Measurements from ENCODE around the gene TSKU. TPM values are rescaled to one million over a fixed set of nuclear protein-coding genes. Genes with fewer than 3 reads are reported as not detected.
"Not testable (repeated sequence)": the region's sequence is repeated elsewhere in the genome, so short reads cannot be mapped to it uniquely, and the experiment has no call there.

Gene TSKU
- total RNA-seq, 2 donors from 2014 or later, result 32.7 to 51.7 TPM

GRCh38 chr11:76811259-76811658 is 28.1 kb downstream of the TSKU start:
- ATAC-seq, result no peak
- no peaks in the 10 kb centered on the region for H3K36me3 ChIP-seq (replicated peaks in 1 of 2; ENCODE audit: insufficient read depth in 1 of 2, low read depth in 2 of 2)
- 89 to 91% methylated on average over 4 of the region's 4 CpGs for whole genome bisulfite sequencing, 2 donors
- no peak overlapping the region for H3K4me3 ChIP-seq
- H3K4me1 ChIP-seq, result peaks cover 7% of the 10 kb centered on the region
- no peaks in the 10 kb centered on the region for H3K27me3 ChIP-seq
- H3K27ac ChIP-seq, result no peak overlapping the region
- no peaks in the 10 kb centered on the region for H3K9me3 ChIP-seq
- no peak for DNase-seq
- TF ChIP-seq CTCF (IDR thresholded peaks at IDR 0.05), result no peak
- intact Hi-C loops (cut with DNase I), result loop anchor here (5.0 kb wide), 1 partner anchor 111 kb away; no protein-coding TSS in a partner anchor

- ATAC-seq (no peak), DNase-seq (no peak)
- Histone ChIP-seq H3K4me3 (no peak overlapping the region), H3K27me3 (no peaks in the 10 kb centered on the region), H3K9me3 (no peaks in the 10 kb centered on the region), H3K4me1 (no peaks in the 10 kb centered on the region), H3K27ac (no peak overlapping the region), H3K36me3 (replicated peaks in 1 of 2; ENCODE audit: insufficient read depth in 1 of 2, low read depth in 2 of 2) (no peaks in the 10 kb centered on the region)
- WGBS, 2 donors, result 71 to 88% methylated on average over 2 of the region's 2 CpGs
- TF ChIP-seq POLR2A (IDR thresholded peaks at IDR 0.05) (no peak), CTCF (IDR thresholded peaks at IDR 0.05) (no peak)
- intact Hi-C loops (cut with DNase I), result loop anchor here (5.0 kb wide), 1 partner anchor 108 kb away; no protein-coding TSS in a partner anchor
Measured at GRCh38 chr11:76814414-76814813, 31.3 kb downstream of the TSKU start.

- H3K4me1 ChIP-seq; intact Hi-C loops (cut with DNase I); H3K9me3 ChIP-seq; DNase-seq; H3K4me3 ChIP-seq; ATAC-seq; H3K27ac ChIP-seq; H3K36me3 ChIP-seq (replicated peaks in 1 of 2; ENCODE audit: insufficient read depth in 1 of 2, low read depth in 2 of 2); H3K27me3 ChIP-seq: not testable (repeated sequence)
- WGBS, 2 donors, result 85 to 93% methylated on average over 7 of the region's 7 CpGs
Measured at GRCh38 chr11:76815678-76816077, 32.5 kb downstream of the TSKU start.

GRCh38 chr11:76820184-76820566 is 37.0 kb downstream of the TSKU start:
- intact Hi-C loops (cut with DNase I), result no loop called here
- H3K27ac ChIP-seq, result no peak overlapping the region
- no peaks in the 10 kb centered on the region for H3K36me3 ChIP-seq (replicated peaks in 1 of 2; ENCODE audit: insufficient read depth in 1 of 2, low read depth in 2 of 2)
- TF ChIP-seq POLR2A (IDR thresholded peaks at IDR 0.05) (no peak), CTCF (IDR thresholded peaks at IDR 0.05) (no peak)
- DNase-seq, result no peak
- WGBS, 2 donors, result 100% methylated on average over 1 of the region's 1 CpG
- no peaks in the 10 kb centered on the region for H3K9me3 ChIP-seq
- no peak for ATAC-seq
- no peaks in the 10 kb centered on the region for H3K4me1 ChIP-seq
- H3K4me3 ChIP-seq, result no peak overlapping the region
- H3K27me3 ChIP-seq, result no peaks in the 10 kb centered on the region

GRCh38 chr11:76821396-76821795 is 38.2 kb downstream of the TSKU start:
- DNase-seq; H3K4me3 ChIP-seq; ATAC-seq; H3K36me3 ChIP-seq (replicated peaks in 1 of 2; ENCODE audit: insufficient read depth in 1 of 2, low read depth in 2 of 2); H3K9me3 ChIP-seq; intact Hi-C loops (cut with DNase I); H3K4me1 ChIP-seq; H3K27ac ChIP-seq; H3K27me3 ChIP-seq: not testable (repeated sequence)
- WGBS, 2 donors, result 83 to 94% methylated on average over 3 to 28 of the region's 29 CpGs

- 81 to 94% methylated on average over 1 of the region's 1 CpG for whole genome bisulfite sequencing, 2 donors
- Histone ChIP-seq H3K27me3 (no peaks in the 10 kb centered on the region), H3K9me3 (no peaks in the 10 kb centered on the region), H3K36me3 (replicated peaks in 1 of 2; ENCODE audit: insufficient read depth in 1 of 2, low read depth in 2 of 2) (no peaks in the 10 kb centered on the region), H3K4me1 (no peaks in the 10 kb centered on the region), H3K4me3 (no peak overlapping the region), H3K27ac (no peak overlapping the region)
- ATAC-seq (no peak), DNase-seq (no peak)
- intact Hi-C loops (cut with DNase I), result no loop called here
- TF ChIP-seq POLR2A (IDR thresholded peaks at IDR 0.05) (no peak), CTCF (IDR thresholded peaks at IDR 0.05) (no peak)
Measured at GRCh38 chr11:76822406-76822805, 39.2 kb downstream of the TSKU start.
